SK-N-SH treated with all-trans-retinoic acid at 6 μM for 48 hours (cell line): ENCODE data around the gene CFAP91.

Source experiments
- ATAC-seq: fragments of 200-7000 bp; cut with Tn5 transposase; 3 replicates; pipeline ENCODE4 v1.9.1; 2020; ENCODE audit warnings: mild to moderate bottlenecking, moderate library complexity
- ARNTL ChIP-seq: fragments of 450-650 bp; formaldehyde crosslinking; IDR thresholded peaks from 2 replicates; pipeline ENCODE4 v1.5.0; 2020; ENCODE audit warnings: low read depth, mild to moderate bottlenecking, moderate library complexity, borderline replicate concordance
- BACH2 ChIP-seq: fragments of 250-450 bp; sonication (Bioruptor Pico); IDR thresholded peaks from 2 replicates; pipeline ENCODE4 v1.9.0; 2021; ENCODE audit warnings: mild to moderate bottlenecking, borderline replicate concordance
- CREB5 ChIP-seq: fragments of 250-450 bp; sonication (Bioruptor Pico); IDR thresholded peaks from 2 replicates; pipeline ENCODE4 v1.5.1; 2020; ENCODE audit warnings: low read depth, mild to moderate bottlenecking, moderate library complexity
- CSDC2 ChIP-seq: fragments of 250-450 bp; sonication (Bioruptor Pico); IDR thresholded peaks from 2 replicates; pipeline ENCODE4 v1.5.0; 2020; ENCODE audit warnings: mild to moderate bottlenecking, moderate library complexity
- CSRNP3 ChIP-seq: fragments of 250-450 bp; sonication (Bioruptor Pico); IDR thresholded peaks from 2 replicates; pipeline ENCODE4 v1.5.1; 2021; ENCODE audit warnings: mild to moderate bottlenecking, moderate library complexity
- GLIS3 ChIP-seq: fragments of 250-450 bp; sonication (Bioruptor Pico); IDR thresholded peaks from 2 replicates; pipeline ENCODE4 v1.5.0; 2020; ENCODE audit warnings: mild to moderate bottlenecking, moderate library complexity
- ISL1 ChIP-seq: fragments of 250-450 bp; sonication (Bioruptor Pico); IDR thresholded peaks from 2 replicates; pipeline ENCODE4 v2.1.2; 2022; ENCODE audit warnings: mild to moderate bottlenecking, moderate library complexity
- PATZ1 ChIP-seq: fragments of 250-450 bp; sonication (Bioruptor Pico); IDR thresholded peaks from 2 replicates; pipeline ENCODE4 v1.8.0; 2020; ENCODE audit warnings: mild to moderate bottlenecking, moderate library complexity, borderline replicate concordance
- POU6F1 ChIP-seq: fragments of 250-450 bp; sonication (Bioruptor Pico); IDR thresholded peaks from 2 replicates; pipeline ENCODE4 v1.8.0; 2021; ENCODE audit warnings: low read depth, mild to moderate bottlenecking, moderate library complexity, borderline replicate concordance
- PPARA ChIP-seq: fragments of 250-450 bp; sonication (Bioruptor Pico); IDR thresholded peaks from 2 replicates; pipeline ENCODE4 v1.5.0; 2020; ENCODE audit warnings: mild to moderate bottlenecking, borderline replicate concordance
- RARB ChIP-seq: fragments of 250-450 bp; sonication (Bioruptor Pico); IDR thresholded peaks from 2 replicates; pipeline ENCODE4 v1.8.0; 2021; ENCODE audit warnings: mild to moderate bottlenecking, moderate library complexity
- SNAI2 ChIP-seq: fragments of 250-450 bp; sonication (Bioruptor Pico); IDR thresholded peaks from 2 replicates; pipeline ENCODE4 v1.5.0; 2020; ENCODE audit warnings: mild to moderate bottlenecking, moderate library complexity
- TCF4 ChIP-seq: fragments of 250-450 bp; sonication (Bioruptor Pico); IDR thresholded peaks from 2 replicates; pipeline ENCODE4 v1.8.0; 2021; ENCODE audit warnings: mild to moderate bottlenecking, moderate library complexity, borderline replicate concordance
- TOX ChIP-seq: fragments of 250-450 bp; sonication (Bioruptor Pico); IDR thresholded peaks from 2 replicates; pipeline ENCODE4 v1.8.0; 2021; ENCODE audit warnings: mild to moderate bottlenecking, moderate library complexity, borderline replicate concordance
- TSHZ2 ChIP-seq: fragments of 250-450 bp; sonication (Bioruptor Pico); IDR thresholded peaks from 2 replicates; pipeline ENCODE4 v1.5.0; 2020; ENCODE audit warnings: mild to moderate bottlenecking, moderate library complexity
- ZC3H10 ChIP-seq: fragments of 250-450 bp; sonication (Bioruptor Pico); IDR thresholded peaks from 2 replicates; pipeline ENCODE4 v1.5.1; 2021; ENCODE audit warnings: mild to moderate bottlenecking, moderate library complexity
- ZFP3 ChIP-seq: fragments of 250-450 bp; sonication (Bioruptor Pico); IDR thresholded peaks from 2 replicates; pipeline ENCODE4 v1.5.0; 2020; ENCODE audit warnings: mild to moderate bottlenecking, moderate library complexity
- ZFP30 ChIP-seq: fragments of 450-650 bp; formaldehyde crosslinking; IDR thresholded peaks from 2 replicates; pipeline ENCODE4 v1.5.0; 2022; ENCODE audit warnings: mild to moderate bottlenecking, moderate library complexity
- ZNF565 ChIP-seq: fragments of 450-650 bp; formaldehyde crosslinking; conservative IDR thresholded peaks from 2 replicates; pipeline ENCODE4 v1.5.0; 2020; ENCODE audit warnings: low read depth, mild to moderate bottlenecking, moderate library complexity
- ZNF70 ChIP-seq: fragments of 450-650 bp; formaldehyde crosslinking; IDR thresholded peaks from 2 replicates; pipeline ENCODE4 v1.5.0; 2020; ENCODE audit warnings: mild to moderate bottlenecking, moderate library complexity

The CFAP91 gene

GRCh38 chr3:119703820-119704531, 1.2 kb downstream of the CFAP91 start (continued):
- TF ChIP-seq POU6F1 (CRISPR knock-in tag) (no peak), ISL1 (CRISPR knock-in tag) (no peak), CREB5 (CRISPR knock-in tag) (no peak), ARNTL (CRISPR knock-in tag) (no peak), PATZ1 (CRISPR knock-in tag) (no peak), ZNF565 (CRISPR knock-in tag) (no peak), CSDC2 (CRISPR knock-in tag) (no peak)

- TF ChIP-seq TSHZ2, result no peak
- TF ChIP-seq GLIS3 (CRISPR knock-in tag), result no peak
- TF ChIP-seq ZC3H10 (CRISPR knock-in tag), result no peak
- no peak for TF ChIP-seq TCF4 (CRISPR knock-in tag)
- TF ChIP-seq ZFP3 (CRISPR knock-in tag), result no peak
- no peak for TF ChIP-seq CSDC2 (CRISPR knock-in tag)
- no peak for TF ChIP-seq CREB5 (CRISPR knock-in tag)
- no peak for TF ChIP-seq BACH2 (CRISPR knock-in tag)
- no peak for TF ChIP-seq ZNF70 (CRISPR knock-in tag)
- TF ChIP-seq RARB, result no peak
- TF ChIP-seq TOX, result no peak
- no peak for TF ChIP-seq PPARA (CRISPR knock-in tag)
- TF ChIP-seq SNAI2 (CRISPR knock-in tag), result no peak
- no peak for TF ChIP-seq CSRNP3 (CRISPR knock-in tag)
- no peak for TF ChIP-seq ARNTL (CRISPR knock-in tag)
- no peak for ATAC-seq
Observed at GRCh38 chr3:119715105-119715504, 12.3 kb downstream of the CFAP91 start.

- TF ChIP-seq TCF4 (CRISPR knock-in tag) (no peak), GLIS3 (CRISPR knock-in tag) (no peak), ZFP30 (CRISPR knock-in tag) (no peak), POU6F1 (CRISPR knock-in tag) (no peak), CSDC2 (CRISPR knock-in tag) (no peak), TOX (no peak), CSRNP3 (CRISPR knock-in tag) (no peak), PATZ1 (CRISPR knock-in tag) (no peak), ARNTL (CRISPR knock-in tag) (no peak), SNAI2 (CRISPR knock-in tag) (no peak), BACH2 (CRISPR knock-in tag) (no peak)
- ATAC-seq, result no peak
Observed at GRCh38 chr3:119716998-119717397, 14.2 kb downstream of the CFAP91 start.
